ENCODE measurements around the gene ENDOD1. TPM values are rescaled to one million over a fixed set of nuclear protein-coding genes. Genes with fewer than 3 reads are reported as not detected.
"Not testable (repeated sequence)": the region's sequence is repeated elsewhere in the genome, so short reads cannot be mapped to it uniquely, and the experiment has no call there.

Gene ENDOD1
- total and polyA plus RNA-seq, 4 donors: 2.2 to 35.6 (median 5.9) TPM

- Histone ChIP-seq H3K9me3 (ENCODE audit: control insufficient read depth in 4 of 4, low read length in 3 of 4) (no peaks in the 10 kb centered on the region), H3K27ac (ENCODE audit: low read depth in 1 of 2, low read length in 2 of 2) (no peak overlapping the region), H3K36me3 (ENCODE audit: control insufficient read depth in 4 of 4, insufficient read depth in 3 of 4, low read depth in 1 of 4, low read length in 3 of 4) (no peaks in the 10 kb centered on the region), H3K27me3 (ENCODE audit: control insufficient read depth in 4 of 4, insufficient read depth in 4 of 4, low read length in 3 of 4) (no peaks in the 10 kb centered on the region), H3K9ac (ENCODE audit: low read depth in 1 of 2, low read length in 2 of 2) (no peak overlapping the region), H3K4me1 (ENCODE audit: control insufficient read depth in 4 of 4, insufficient read depth in 4 of 4, low read length in 3 of 4) (no peaks in the 10 kb centered on the region), H3K4me3 (ENCODE audit: low read depth in 1 of 3, low read length in 3 of 3) (no peak overlapping the region)
- DNase-seq (ENCODE audit: low spot score): no peak
- WGBS: 72% methylated on average over 5 of the region's 5 CpGs
- no peak for TF ChIP-seq ATF3 (IDR thresholded peaks at IDR 0.05)
Measured at GRCh38 chr11:95134491-95134890, 44.8 kb downstream of the ENDOD1 start.

GRCh38 chr11:95135155-95135554, 45.5 kb downstream of the ENDOD1 start:
- Histone ChIP-seq H3K36me3 (ENCODE audit: control insufficient read depth in 4 of 4, insufficient read depth in 3 of 4, low read depth in 1 of 4, low read length in 3 of 4) (no peaks in the 10 kb centered on the region), H3K4me1 (ENCODE audit: control insufficient read depth in 4 of 4, insufficient read depth in 4 of 4, low read length in 3 of 4) (no peaks in the 10 kb centered on the region), H3K27me3 (ENCODE audit: control insufficient read depth in 4 of 4, insufficient read depth in 4 of 4, low read length in 3 of 4) (no peaks in the 10 kb centered on the region), H3K9ac (ENCODE audit: low read depth in 1 of 2, low read length in 2 of 2) (no peak overlapping the region), H3K9me3 (ENCODE audit: control insufficient read depth in 4 of 4, low read length in 3 of 4) (no peaks in the 10 kb centered on the region), H3K27ac (ENCODE audit: low read depth in 1 of 2, low read length in 2 of 2) (no peak overlapping the region), H3K4me3 (ENCODE audit: low read depth in 1 of 3, low read length in 3 of 3) (no peak overlapping the region)
- TF ChIP-seq FOXA1 (IDR thresholded peaks at IDR 0.05): no peak
- TF ChIP-seq NR2F2 (IDR thresholded peaks at IDR 0.05): no peak
- WGBS: 73% methylated on average over 3 of the region's 6 CpGs
- no peak for DNase-seq (ENCODE audit: low spot score)

- no peak for DNase-seq (ENCODE audit: low spot score)
- Histone ChIP-seq H3K9ac (ENCODE audit: low read depth in 1 of 2, low read length in 2 of 2) (no peak overlapping the region), H3K9me3 (ENCODE audit: control insufficient read depth in 4 of 4, low read length in 3 of 4) (no peaks in the 10 kb centered on the region), H3K36me3 (ENCODE audit: control insufficient read depth in 4 of 4, insufficient read depth in 3 of 4, low read depth in 1 of 4, low read length in 3 of 4) (no peaks in the 10 kb centered on the region), H3K4me1 (ENCODE audit: control insufficient read depth in 4 of 4, insufficient read depth in 4 of 4, low read length in 3 of 4) (no peaks in the 10 kb centered on the region), H3K27ac (ENCODE audit: low read depth in 1 of 2, low read length in 2 of 2) (no peak overlapping the region), H3K27me3 (ENCODE audit: control insufficient read depth in 4 of 4, insufficient read depth in 4 of 4, low read length in 3 of 4) (no peaks in the 10 kb centered on the region), H3K4me3 (ENCODE audit: low read depth in 1 of 3, low read length in 3 of 3) (no peak overlapping the region)
- TF ChIP-seq NR2F2 (IDR thresholded peaks at IDR 0.05) (no peak), EGR1 (IDR thresholded peaks at IDR 0.05; ENCODE audit: low read depth in 2 of 2) (no peak), ZBTB33 (IDR thresholded peaks at IDR 0.05) (no peak), SP1 (IDR thresholded peaks at IDR 0.05) (no peak), MAX (IDR thresholded peaks at IDR 0.05) (no peak), HNF4A (conservative IDR thresholded peaks at IDR 0.05) (no peak), HNF4G (IDR thresholded peaks at IDR 0.05) (no peak), FOXA1 (IDR thresholded peaks at IDR 0.05) (no peak), GABPA (IDR thresholded peaks at IDR 0.05 in 1 of 2, conservative IDR thresholded peaks at IDR 0.05 in 1 of 2) (no peak), RAD21 (IDR thresholded peaks at IDR 0.05) (no peak), YY1 (IDR thresholded peaks at IDR 0.05) (no peak), CTCF (IDR thresholded peaks at IDR 0.05; ENCODE audit: low read depth, low read length, missing input control) (no peak), REST (IDR thresholded peaks at IDR 0.05) (no peak), ATF3 (IDR thresholded peaks at IDR 0.05) (no peak), RXRA (IDR thresholded peaks at IDR 0.05) (no peak), TAF1 (conservative IDR thresholded peaks at IDR 0.05) (no peak), JUND (IDR thresholded peaks at IDR 0.05) (no peak)
- 95% methylated on average over 2 of the region's 2 CpGs for WGBS
Measured at GRCh38 chr11:95135880-95136279, 46.2 kb downstream of the ENDOD1 start.

- H3K9ac ChIP-seq (ENCODE audit: low read depth in 1 of 2, low read length in 2 of 2): not testable (repeated sequence)
Measured at GRCh38 chr11:95136747-95137146, 47.1 kb downstream of the ENDOD1 start.

More at GRCh38 chr11:95136747-95137146, 47.1 kb downstream of the ENDOD1 start:
- not testable (repeated sequence) for H3K9me3 ChIP-seq (ENCODE audit: control insufficient read depth in 4 of 4, low read length in 3 of 4); H3K4me3 ChIP-seq (ENCODE audit: low read depth in 1 of 3, low read length in 3 of 3); H3K4me1 ChIP-seq (ENCODE audit: control insufficient read depth in 4 of 4, insufficient read depth in 4 of 4, low read length in 3 of 4); DNase-seq (ENCODE audit: low spot score); H3K36me3 ChIP-seq (ENCODE audit: control insufficient read depth in 4 of 4, insufficient read depth in 3 of 4, low read depth in 1 of 4, low read length in 3 of 4); H3K27ac ChIP-seq (ENCODE audit: low read depth in 1 of 2, low read length in 2 of 2); H3K27me3 ChIP-seq (ENCODE audit: control insufficient read depth in 4 of 4, insufficient read depth in 4 of 4, low read length in 3 of 4)
- WGBS: 95% methylated on average over 4 of the region's 4 CpGs

Data from liver (tissue), 9 donors.